Raji (cell line): Measurements from ENCODE around the gene KRT33B.

Experiments used
- POLR2A ChIP-seq: IDR thresholded peaks from 2 replicates; pipeline ENCODE4 v1.6.1; 2011; ENCODE audit warnings: low read depth, low read length, control low read depth; ENCODE audit not compliant: insufficient read depth

The KRT33B gene

GRCh38 chr17:41322094-41322902, 47.3 kb downstream of the KRT33B start:
- TF ChIP-seq POLR2A, result no peak

- no peak for TF ChIP-seq POLR2A
These were observed 51.4 kb downstream of the KRT33B start for GRCh38 chr17:41318231-41318630.

GRCh38 chr17:41315814-41316445, 53.7 kb downstream of the KRT33B start:
- TF ChIP-seq POLR2A, result no peak

GRCh38 chr17:41315204-41315794, 54.3 kb downstream of the KRT33B start, which contains the start of gene KRTAP17-1:
Gene KRTAP17-1, minus strand, starts transcription at chr17:41315710. Its CDS starts 60 bp downstream, at chr17:41315650.
- TF ChIP-seq POLR2A, result no peak
